Gastroesophageal sphincter (tissue), 4 donors: ENCODE data around the gene PTRH2. TPM values are rescaled to one million over a fixed set of nuclear protein-coding genes. Genes with fewer than 3 reads are reported as not detected.

Experiments used
- ATAC-seq: fragments of 150-250 bp; one replicate; pipeline ENCODE4 v1.9.1; 2016; ENCODE audit warnings: mild to moderate bottlenecking, moderate library complexity
- H3K27ac ChIP-seq, 4 donors: fragments of 200-600 bp; sonication (generic) in 3 of 4; 1 replicate in 3 of 4; 2 replicates in 1 of 4; pipeline ENCODE4 v1.5.1; 2016 to 2019
- H3K27me3 ChIP-seq: fragments of 200-600 bp; sonication (generic); one replicate; pipeline ENCODE4 v1.5.1; 2019
- H3K36me3 ChIP-seq, 2 donors: fragments of 200-600 bp; sonication (generic); one replicate each; pipeline ENCODE4 v1.5.1; 2019; ENCODE audit warnings: control low read depth in 1 of 2
- H3K4me1 ChIP-seq, 3 donors: fragments of 200-600 bp; sonication (generic); 1 replicate in 2 of 3; 2 replicates in 1 of 3; pipeline ENCODE4 v1.5.1; 2016 to 2019; ENCODE audit warnings: control low read depth in 2 of 3
- H3K4me3 ChIP-seq, 2 donors: fragments of 200-600 bp; sonication (generic); one replicate each; pipeline ENCODE4 v1.5.1; 2019; ENCODE audit warnings: mild to moderate bottlenecking in 1 of 2, moderate library complexity in 1 of 2
- H3K9me3 ChIP-seq, 3 donors: fragments of 200-600 bp; sonication (generic); one replicate each; pipeline ENCODE4 v1.5.1; 2017 to 2019; ENCODE audit warnings: control low read depth in 2 of 3
- EP300 ChIP-seq: sonication (generic); formaldehyde crosslinking; IDR thresholded peaks from one replicate; pipeline ENCODE4 v1.6.1; 2017; ENCODE audit warnings: antibody characterized with exemption, mild to moderate bottlenecking
- POLR2A ChIP-seq, 2 donors: fragments of 450-650 bp; IDR thresholded peaks; one replicate each; pipeline ENCODE4 v1.6.1; 2017; ENCODE audit warnings: antibody characterized with exemption in 2 of 2, mild to moderate bottlenecking in 2 of 2, moderate library complexity in 1 of 2
- POLR2AphosphoS5 ChIP-seq: sonication (generic); formaldehyde crosslinking; IDR thresholded peaks from one replicate; pipeline ENCODE4 v1.6.1; 2017; ENCODE audit warnings: antibody characterized with exemption
- WGBS, 2 donors: methylation state at CpG; one replicate each; pipeline ENCODE4 v1.1.5; 2018; ENCODE audit warnings: low coverage in 1 of 2; 5-methylcytosine and 5-hydroxymethylcytosine counted together
- total RNA-seq, 4 donors: library from RNA; depleted of rRNA; stranded (reverse); fragments of >200 nt; gene quantifications; one replicate each; pipeline ENCODE4 v1.1.0, GENCODE V29; 2016
- TF ChIP-seq, protein P1 (sequence below), 4 experiments: fragments of 200-600 bp in 2 of 4; fragments of 450-650 bp in 2 of 4; sonication (generic) in 1 of 4; IDR thresholded peaks; one replicate each; pipeline ENCODE4 v1.5.1; 2017 to 2019; ENCODE audit warnings: antibody characterized with exemption in 4 of 4, mild to moderate bottlenecking in 2 of 4, moderate library complexity in 2 of 4

Gene PTRH2
- total RNA-seq, 4 donors from 2014 or later: 16.6 to 26.0 (median 24.3) TPM

DNA sequence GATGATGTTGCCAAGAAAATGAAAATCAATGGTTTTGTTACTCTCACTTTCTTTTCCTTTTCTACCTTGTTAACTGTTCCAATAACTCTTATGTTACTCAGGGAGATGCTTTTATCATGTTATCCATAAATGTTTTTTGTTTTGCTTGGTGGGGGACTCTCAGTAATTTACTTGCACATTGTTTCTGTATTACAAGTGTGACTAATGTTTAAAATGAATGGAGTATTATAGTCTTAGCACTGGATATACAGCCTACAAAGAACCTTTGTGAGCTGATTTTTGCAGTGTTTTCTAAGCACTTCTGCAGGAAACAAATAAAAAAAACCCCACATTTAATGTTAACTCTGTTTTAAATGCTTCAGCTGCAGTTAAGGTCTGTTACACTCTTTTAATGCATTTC, 12.3 kb upstream of the PTRH2 start:
- no peak for ATAC-seq
- no peak overlapping the region for H3K4me3 ChIP-seq
- peak overlapping the region in 1 of 4 donors; percentile 10 for H3K27ac ChIP-seq

DNA sequence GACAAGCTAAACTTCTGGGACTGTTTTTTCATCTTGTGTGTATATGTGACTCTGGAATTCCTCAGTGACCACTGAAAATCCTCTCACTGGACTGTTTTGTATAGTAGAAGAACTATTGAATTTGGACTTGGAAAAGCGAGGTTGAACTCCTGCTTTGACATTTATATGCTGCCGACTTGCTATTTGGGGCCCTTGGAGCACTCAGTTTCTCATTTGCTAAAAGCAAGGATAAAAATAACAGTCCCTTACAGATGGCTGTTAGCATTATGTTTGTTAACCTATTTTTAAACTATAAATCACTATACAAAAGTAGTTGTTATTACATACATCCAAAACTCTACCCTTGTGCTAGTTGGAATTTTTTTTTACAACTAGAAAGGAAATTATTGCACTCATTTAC, 9.2 kb upstream of the PTRH2 start:
- Histone ChIP-seq H3K4me1 (peaks cover 0 to 42% (median 0%) of the 10 kb centered on the region in 3 donors), H3K27me3 (no peaks in the 10 kb centered on the region), H3K4me3 (no peak overlapping the region), H3K27ac (peak overlapping the region in 3 of 4 donors; percentile 41 to 74 (median 51)), H3K9me3 (no peaks in the 10 kb centered on the region), H3K36me3 (no peaks in the 10 kb centered on the region)
- TF ChIP-seq, protein P1, sequence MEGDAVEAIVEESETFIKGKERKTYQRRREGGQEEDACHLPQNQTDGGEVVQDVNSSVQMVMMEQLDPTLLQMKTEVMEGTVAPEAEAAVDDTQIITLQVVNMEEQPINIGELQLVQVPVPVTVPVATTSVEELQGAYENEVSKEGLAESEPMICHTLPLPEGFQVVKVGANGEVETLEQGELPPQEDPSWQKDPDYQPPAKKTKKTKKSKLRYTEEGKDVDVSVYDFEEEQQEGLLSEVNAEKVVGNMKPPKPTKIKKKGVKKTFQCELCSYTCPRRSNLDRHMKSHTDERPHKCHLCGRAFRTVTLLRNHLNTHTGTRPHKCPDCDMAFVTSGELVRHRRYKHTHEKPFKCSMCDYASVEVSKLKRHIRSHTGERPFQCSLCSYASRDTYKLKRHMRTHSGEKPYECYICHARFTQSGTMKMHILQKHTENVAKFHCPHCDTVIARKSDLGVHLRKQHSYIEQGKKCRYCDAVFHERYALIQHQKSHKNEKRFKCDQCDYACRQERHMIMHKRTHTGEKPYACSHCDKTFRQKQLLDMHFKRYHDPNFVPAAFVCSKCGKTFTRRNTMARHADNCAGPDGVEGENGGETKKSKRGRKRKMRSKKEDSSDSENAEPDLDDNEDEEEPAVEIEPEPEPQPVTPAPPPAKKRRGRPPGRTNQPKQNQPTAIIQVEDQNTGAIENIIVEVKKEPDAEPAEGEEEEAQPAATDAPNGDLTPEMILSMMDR (IDR thresholded peaks at IDR 0.05): no peak
- 37 to 42% methylated on average over 2 of the region's 2 CpGs for WGBS, 2 donors
- no peak for ATAC-seq

More for the DNA sequence above, 12.3 kb upstream of the PTRH2 start:
- Histone ChIP-seq H3K9me3 (no peaks in the 10 kb centered on the region), H3K4me1 (peaks cover 0 to 64% (median 0%) of the 10 kb centered on the region in 3 donors), H3K36me3 (no peaks in the 10 kb centered on the region), H3K27me3 (no peaks in the 10 kb centered on the region)
- TF ChIP-seq, protein P1 (IDR thresholded peaks at IDR 0.05): no peak
- TF ChIP-seq POLR2AphosphoS5 (no peak), EP300 (no peak), POLR2A (IDR thresholded peaks at IDR 0.05) (no peak)

DNA sequence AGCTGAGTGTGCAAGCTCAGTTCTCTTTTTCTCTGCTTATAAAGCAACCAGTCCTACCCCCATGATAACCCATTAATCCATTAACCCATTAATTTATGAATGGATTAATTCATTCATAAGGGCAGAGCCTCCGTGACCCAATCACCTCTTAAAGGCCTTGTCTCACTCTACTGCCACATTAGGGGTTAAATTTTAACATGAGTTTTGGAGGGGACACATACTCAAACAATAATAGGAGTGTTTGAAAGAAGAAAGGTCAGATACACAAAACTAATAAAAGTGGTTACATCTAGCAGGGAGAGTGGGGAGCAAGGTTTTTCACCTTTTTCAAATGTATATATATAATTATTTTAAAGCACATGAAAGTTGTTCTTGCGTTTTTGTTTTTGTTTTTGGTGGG, 7.0 kb upstream of the PTRH2 start:
- 95% methylated on average over 2 of the region's 2 CpGs for WGBS, 2 donors
- Histone ChIP-seq H3K4me1 (peaks cover 0 to 36% (median 0%) of the 10 kb centered on the region in 3 donors), H3K9me3 (no peaks in the 10 kb centered on the region), H3K4me3 (no peak overlapping the region), H3K27ac (no peak overlapping the region), H3K36me3 (no peaks in the 10 kb centered on the region), H3K27me3 (no peaks in the 10 kb centered on the region)
- no peak for ATAC-seq
- TF ChIP-seq POLR2A (IDR thresholded peaks at IDR 0.05): no peak

DNA sequence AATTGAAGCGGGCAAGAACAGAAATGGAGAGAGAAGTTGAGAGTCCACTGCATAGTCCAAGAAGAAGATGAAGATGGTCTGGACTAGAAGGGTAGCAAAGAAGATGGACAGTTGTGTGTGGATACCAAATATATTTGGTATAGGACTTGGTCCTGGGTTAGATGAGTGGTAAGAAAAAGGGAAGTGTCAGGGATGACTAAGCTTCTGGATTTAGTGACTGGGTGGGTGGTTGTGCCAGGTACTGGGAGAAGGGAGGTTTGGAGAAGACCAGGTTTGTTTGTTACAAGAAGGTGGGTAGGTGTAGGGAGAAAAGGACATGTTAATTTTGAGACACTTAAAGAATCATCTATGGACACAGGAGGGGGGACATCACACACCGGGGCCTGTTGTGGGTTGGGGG, 5.6 kb upstream of the PTRH2 start:
- TF ChIP-seq, protein P1 (IDR thresholded peaks at IDR 0.05): no peak
- TF ChIP-seq EP300 (no peak), POLR2A (IDR thresholded peaks at IDR 0.05) (no peak), POLR2AphosphoS5 (no peak)
- Histone ChIP-seq H3K27ac (no peak overlapping the region), H3K36me3 (no peaks in the 10 kb centered on the region), H3K4me3 (no peak overlapping the region), H3K27me3 (no peaks in the 10 kb centered on the region), H3K4me1 (peaks cover 6 to 47% (median 6%) of the 10 kb centered on the region in 3 donors), H3K9me3 (no peaks in the 10 kb centered on the region)
- ATAC-seq: no peak
- WGBS, 2 donors: 86 to 92% methylated on average over 2 of the region's 2 CpGs

DNA sequence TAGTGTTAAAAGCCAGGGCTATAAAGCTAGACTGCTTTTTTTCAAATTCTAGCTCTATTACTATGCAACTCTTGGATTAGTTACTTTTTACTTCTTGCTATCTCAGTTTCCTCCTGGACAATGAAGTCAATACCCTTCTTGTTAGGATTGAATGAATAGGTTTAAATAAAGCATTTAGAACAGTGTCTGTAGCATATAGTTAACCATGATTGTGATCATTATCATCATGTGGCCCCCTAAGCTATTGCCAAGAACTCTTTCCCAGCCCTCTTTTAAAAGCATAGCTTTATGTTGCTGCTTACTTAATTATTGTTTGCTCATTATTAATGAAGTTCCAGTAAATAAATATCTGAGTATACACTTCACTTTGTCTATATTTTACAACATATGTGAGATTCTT, 4.7 kb upstream of the PTRH2 start:
- H3K4me3 ChIP-seq: no peak overlapping the region
- no peaks in the 10 kb centered on the region for H3K36me3 ChIP-seq
- H3K9me3 ChIP-seq: no peaks in the 10 kb centered on the region
- TF ChIP-seq EP300 (no peak), POLR2AphosphoS5 (no peak), POLR2A (IDR thresholded peaks at IDR 0.05) (no peak)
- TF ChIP-seq, protein P1 (IDR thresholded peaks at IDR 0.05): no peak
- H3K27me3 ChIP-seq: no peaks in the 10 kb centered on the region
- no peak for ATAC-seq
- peaks cover 6 to 38% (median 6%) of the 10 kb centered on the region in 3 donors for H3K4me1 ChIP-seq
- no peak overlapping the region for H3K27ac ChIP-seq
